Measurements from ENCODE around the gene KCNK7.
A peak's percentile ranks its signal among the peaks of the same experiment; 100 is the strongest.

Gene KCNK7

DNA sequence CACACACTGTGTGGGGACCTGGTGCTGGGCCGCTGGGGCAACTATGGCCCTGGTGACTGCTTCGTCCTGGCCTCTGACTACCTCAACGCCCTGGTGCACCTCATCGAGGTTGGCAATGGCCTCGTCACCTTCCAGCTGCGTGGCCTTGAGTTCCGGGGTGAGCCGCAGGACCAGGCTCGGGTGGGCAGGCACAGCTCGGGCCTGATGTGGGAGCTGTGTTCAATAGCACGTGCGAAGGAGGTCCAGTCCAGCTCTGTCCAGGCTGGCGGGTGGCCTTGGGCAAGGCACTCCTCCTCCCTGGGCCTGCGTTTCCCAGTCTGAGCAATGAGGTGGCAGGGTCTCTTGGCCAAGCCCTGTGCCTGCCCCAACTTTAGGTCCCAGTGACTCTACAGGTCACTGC, 34.0 kb upstream of the KCNK7 start:
- intact Hi-C loops (cut with DNase I) = loop anchor here (5.0 kb wide), 1 partner anchor 78 kb away; no protein-coding TSS in a partner anchor
- DNase-seq = no peak

DNA sequence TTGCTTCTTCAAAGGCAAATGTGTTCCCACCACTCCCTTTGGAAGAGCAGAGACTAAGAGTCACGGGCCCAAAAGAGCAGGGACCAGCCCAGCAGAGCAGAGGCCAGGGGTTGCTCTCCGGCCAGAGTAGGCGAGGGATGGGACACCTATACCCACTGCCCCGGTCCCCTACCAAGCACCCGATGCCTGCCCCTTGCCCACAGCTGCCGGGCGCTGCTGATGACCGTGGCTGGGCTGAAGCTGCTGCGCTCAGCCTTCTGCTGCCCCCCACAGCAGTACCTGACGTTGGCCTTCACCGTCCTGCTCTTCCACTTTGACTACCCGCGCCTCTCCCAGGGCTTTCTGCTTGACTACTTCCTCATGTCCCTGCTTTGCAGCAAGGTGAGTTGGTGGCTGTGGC, 31.6 kb upstream of the KCNK7 start:
- DNase-seq = no peak
- intact Hi-C loops (cut with DNase I) = loop anchor here (5.0 kb wide), 1 partner anchor 80 kb away; no protein-coding TSS in a partner anchor

DNA sequence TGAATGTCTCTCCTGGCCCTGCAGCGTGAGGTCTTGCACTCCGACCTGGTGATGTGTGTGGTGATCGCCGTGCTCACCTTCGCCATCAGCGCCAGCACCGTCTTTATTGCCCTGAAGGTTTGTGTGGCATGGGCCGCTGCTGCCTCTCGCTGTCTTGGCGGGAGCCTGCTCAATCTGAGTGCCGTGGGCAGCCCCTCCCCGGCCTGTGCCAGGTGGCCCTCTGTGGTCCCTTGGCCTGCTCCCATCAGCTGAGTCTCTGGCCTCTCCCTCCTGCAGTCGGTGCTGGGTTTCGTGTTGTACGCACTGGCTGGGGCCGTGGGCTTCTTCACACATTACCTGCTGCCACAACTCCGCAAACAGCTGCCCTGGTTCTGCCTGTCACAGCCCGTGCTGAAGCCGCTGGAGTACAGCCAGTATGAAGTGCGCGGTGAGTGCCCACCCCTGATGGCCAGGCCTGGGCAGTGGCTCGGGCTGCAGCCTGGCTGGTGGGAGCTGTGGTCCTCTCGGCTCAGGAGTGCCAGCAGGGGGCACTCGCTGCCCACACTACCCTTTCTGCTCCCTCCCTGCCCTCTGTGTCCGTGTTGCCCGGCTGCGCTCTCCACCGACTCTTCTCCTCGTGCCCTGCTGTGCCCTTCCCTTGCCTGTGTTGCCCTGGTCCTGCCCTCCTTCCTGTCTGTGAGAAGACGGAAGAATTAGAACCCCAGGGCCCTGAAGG, 30.2 kb upstream of the KCNK7 start:
- intact Hi-C loops (cut with DNase I) = loop anchor here (1.0 to 5.0 kb wide), 3 partner anchors 82 to 193 kb away; no protein-coding TSS in a partner anchor
- peak in 8 of 10 donors; percentile 63 to 96 (median 76) for DNase-seq

DNA sequence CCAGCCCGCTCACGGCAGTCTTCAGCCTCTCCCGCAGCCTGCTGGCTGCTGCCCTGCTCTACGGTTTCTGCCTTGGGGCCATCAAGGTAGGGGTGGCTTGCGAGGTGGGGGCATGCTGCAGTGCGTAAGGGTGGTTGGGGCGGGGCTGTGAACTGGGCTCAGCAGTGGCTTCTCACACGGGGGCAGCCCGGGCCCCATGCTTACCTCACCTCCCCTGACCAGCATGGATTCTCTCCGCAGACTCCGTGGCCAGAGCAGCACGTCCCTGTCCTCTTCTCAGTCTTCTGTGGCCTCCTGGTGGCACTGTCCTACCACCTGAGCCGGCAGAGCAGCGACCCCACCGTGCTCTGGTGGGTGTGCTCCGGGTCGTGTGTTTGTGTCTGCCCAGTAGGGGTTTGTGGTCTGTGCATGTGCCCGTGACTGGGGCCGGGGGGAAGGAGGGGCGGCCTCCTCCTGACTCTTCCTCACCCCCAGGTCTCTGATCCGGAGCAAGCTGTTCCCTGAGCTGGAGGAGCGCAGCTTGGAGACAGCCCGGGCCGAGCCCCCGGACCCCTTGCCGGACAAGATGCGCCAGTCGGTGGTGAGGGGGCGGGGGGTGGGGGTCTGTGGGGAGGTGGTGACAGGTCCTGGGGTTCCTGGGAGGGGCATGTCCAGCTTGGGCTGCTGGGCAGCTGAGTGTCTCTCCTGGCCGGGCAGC, 29.5 kb upstream of the KCNK7 start:
- intact Hi-C loops (cut with DNase I) = loop anchor here (5.0 kb wide), 1 partner anchor 82 kb away; no protein-coding TSS in a partner anchor
- no peak for DNase-seq

DNA sequence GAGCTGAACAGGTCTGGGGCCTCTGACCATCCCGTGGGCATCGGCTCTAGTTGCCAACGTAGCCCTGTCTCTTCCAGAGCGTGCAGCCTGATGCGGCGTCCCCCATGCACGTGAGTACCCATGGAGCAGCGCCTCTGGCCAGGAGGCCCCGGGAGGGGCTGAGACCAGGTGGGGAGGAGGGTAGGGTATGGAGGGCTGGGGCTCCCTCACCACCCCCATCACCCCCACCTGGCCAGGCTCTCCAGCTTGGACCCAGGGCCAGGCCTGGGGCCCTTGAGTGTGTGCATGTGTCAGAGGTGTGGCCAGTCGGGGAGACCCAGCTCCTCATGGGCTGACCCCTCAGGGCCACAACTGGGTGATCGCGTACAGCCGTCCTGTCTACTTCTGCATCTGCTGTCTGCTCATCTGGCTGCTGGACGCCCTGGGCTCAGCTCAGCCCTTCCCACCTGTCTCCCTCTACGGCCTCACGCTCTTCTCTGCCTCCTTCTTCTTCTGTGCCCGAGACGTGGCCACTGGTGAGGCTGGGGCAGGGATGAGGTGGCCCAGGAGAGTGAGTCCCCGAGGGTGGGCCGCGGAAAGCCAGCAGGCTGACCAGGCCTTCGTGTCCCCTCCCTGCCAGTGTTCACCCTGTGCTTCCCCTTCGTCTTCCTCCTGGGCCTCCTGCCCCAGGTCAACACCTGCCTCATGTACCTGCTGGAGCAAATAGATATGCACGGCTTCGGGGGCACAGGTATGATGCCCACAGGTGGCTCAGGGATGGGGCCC, 28.4 kb upstream of the KCNK7 start:
- intact Hi-C loops (cut with DNase I) = no loop called here
- no peak for DNase-seq

DNA sequence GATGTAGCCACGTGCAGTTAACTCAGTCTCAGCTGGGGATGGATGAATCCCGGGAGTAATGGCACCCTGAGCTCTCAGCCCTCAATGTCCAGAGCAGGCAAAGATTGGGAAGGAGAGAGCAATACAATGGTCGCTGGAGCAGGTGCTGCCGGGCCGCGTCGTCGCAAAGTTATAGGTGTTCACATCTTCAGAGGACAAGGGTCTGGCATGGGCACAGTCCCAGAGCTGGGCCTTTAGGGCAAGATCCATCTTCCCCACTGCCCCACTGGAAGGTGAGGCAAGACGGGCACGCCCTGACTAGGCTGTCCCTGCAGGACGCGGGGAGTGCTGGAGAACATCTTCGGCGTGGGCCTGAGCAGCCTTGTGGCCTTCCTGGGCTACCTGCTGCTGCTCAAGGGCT, 27.6 kb upstream of the KCNK7 start:
- intact Hi-C loops (cut with DNase I) = no loop called here
- no peak for DNase-seq

DNA sequence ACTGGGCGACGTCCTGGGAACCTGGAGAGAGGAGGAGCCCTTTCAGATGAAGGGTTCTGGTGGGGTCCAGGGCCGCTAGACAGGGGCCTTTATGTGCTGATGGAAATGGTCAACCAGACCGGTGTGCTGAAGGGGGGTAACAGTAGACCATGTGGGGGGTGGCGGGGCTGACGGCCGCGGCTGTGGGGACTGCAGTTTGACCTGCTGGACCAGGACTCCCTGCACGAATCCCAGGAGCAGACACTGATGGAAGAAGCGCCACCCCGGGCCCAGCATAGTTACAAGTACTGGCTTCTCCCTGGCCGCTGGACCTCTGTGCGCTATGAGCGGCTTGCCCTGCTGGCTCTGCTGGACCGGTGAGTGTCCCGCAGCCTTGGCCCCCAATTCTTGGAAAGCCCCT, 26.4 kb upstream of the KCNK7 start:
- intact Hi-C loops (cut with DNase I) = no loop called here
- DNase-seq = no peak

DNA sequence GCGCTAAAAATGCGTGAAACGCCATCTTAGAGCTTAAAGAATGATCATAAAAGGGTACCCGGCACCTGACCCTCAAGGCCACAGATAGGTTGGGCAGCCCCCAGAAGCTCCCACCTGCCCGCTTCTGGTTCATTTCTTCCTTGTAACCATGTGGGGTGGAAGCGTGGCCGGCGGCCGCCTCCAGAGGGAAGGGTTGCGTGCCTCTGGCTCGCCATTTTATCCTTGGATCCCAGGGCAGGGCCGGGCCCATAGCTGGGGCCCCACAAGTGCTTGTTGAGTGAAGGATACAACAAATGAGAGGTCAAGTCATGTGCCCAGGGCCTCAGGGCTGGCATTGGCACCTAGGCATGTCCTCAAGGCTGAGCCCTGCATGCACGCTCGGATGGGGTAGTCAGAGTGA, 25.9 kb upstream of the KCNK7 start:
- no peak for DNase-seq
- intact Hi-C loops (cut with DNase I) = no loop called here

DNA sequence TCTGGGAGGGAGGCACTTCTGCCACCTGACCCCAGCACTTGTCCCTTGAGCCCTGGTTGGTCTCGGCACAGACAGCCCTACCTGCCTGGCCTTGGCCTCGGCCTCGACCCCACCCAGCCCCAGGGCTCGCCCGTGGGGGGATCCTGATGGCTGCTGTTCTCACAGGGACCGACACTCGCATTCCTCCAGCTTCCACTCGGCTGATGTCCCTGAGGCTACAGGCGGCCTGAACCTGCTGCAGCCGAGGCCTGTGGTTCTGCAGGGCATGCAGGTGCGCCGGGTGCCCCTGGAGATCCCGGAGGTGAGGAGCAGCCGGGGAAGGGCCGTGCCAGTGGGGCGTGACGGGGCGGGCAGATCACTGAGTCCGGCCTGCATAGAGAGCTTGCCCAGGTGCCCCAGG, 25.1 kb upstream of the KCNK7 start:
- intact Hi-C loops (cut with DNase I) = no loop called here
- no peak for DNase-seq

DNA sequence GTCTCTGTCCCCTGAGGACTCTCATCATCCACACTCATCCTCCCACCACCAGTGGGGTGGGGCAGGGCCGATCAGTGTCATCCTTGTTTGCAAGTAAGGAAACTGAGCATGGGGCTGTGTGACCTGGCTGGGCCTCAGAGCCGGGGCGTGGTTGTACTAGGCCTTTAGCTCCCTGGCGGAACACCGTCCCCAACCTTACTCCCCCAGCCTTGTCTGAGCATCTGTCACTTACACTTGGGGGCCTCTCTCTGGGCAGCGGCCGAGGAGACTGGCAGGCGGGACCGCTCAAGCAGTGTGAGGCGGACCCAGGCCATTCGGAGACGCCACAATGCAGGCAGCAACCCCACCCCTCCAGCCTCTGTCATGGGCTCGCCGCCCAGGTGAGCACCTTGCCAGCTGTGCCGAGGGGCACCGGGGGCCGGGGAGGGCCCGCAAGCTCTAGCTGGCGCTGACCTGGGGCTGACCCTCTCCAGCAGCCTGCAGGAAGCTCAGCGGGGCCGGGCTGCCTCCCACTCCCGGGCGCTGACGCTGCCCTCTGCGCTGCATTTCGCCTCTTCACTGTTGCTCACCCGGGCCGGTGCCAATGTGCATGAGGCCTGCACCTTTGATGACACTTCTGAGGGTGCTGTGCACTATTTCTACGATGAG, 23.8 kb upstream of the KCNK7 start:
- no peak for DNase-seq
- intact Hi-C loops (cut with DNase I) = loop anchor here (5.0 kb wide), 1 partner anchor 33 kb away; no protein-coding TSS in a partner anchor

DNA sequence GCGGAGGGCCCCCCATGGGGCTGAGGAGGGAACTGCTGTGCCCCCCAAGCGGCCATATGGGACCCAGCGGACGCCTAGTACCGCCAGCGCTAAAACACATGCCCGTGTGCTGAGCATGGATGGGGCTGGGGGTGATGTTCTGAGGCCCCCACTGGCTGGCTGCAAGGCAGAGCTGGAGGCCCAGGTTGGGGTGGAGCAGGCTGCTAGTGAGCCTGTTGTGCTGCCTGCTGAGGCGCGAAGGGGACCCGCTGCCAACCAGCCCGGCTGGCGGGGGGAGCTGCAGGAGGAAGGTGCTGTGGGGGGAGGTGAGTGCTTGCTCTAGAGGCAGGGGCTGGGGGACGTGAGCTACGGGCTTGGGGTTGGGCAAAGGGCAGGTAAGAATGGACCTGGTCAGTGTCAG, 23.2 kb upstream of the KCNK7 start:
- DNase-seq = no peak
- intact Hi-C loops (cut with DNase I) = loop anchor here (5.0 kb wide), 1 partner anchor 34 kb away; no protein-coding TSS in a partner anchor

DNA sequence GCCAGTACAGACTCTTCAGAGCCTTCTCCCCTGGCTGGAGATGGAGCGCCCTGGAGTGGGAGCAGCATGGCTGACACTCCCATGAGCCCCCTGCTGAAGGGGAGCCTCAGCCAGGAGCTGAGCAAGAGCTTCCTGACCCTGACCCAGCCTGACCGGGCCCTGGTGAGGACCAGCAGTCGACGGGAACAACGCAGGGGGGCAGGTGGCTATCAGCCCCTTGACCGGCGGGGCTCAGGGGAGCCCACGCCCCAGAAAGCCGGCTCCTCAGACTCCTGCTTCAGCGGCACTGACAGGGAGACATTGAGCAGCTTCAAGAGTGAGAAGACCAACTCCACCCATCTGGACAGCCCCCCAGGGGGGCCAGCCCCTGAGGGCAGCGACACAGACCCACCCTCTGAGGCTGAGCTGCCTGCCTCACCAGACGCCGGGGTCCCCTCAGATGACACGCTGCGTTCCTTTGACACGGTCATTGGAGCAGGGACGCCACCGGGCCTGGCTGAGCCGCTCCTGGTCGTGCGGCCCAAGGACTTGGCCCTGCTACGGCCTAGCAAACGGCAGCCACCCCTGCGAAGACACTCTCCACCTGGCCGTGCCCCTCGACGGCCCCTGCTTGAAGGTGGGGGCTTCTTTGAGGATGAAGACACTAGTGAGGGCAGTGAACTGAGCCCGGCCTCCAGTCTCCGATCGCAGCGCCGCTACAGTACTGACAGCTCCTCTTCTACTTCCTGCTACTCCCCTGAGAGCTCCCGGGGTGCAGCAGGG, 22.6 kb upstream of the KCNK7 start:
- intact Hi-C loops (cut with DNase I) = loop anchor here (5.0 kb wide), 1 partner anchor 34 kb away; no protein-coding TSS in a partner anchor
- no peak for DNase-seq

DNA sequence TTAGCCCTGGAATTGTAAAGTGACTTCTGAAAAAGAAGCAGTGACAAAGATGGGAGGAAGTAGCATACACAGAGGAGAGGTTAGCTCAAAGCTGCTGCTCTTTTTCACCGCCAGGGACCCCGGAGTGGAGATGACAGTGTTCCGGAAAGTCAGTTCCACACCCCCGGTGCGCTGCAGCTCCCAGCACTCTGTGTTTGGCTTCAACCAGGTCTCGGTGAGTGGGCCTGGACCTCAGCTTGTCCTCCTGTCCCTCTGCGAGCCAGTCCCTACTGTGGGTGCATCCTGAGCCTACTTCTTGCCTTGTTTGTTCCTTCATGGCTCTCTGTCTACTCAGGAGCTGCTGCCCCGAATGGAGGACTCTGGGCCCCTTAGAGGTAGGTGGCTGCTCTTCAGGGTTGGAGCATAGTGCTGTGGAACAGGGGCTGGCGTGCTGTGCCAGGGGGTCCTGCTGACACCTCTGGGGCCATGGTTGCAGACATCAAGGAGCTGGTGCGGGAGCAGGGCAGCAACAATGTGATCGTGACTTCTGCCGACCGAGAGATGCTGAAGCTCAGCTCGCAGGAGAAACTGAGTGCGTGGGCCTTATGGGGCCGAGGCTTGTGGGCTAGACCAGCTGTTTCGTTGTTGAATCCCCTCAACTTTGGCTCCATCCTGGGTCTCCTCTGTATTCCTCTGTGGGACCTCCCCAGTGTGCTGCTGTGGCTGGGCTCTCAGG, 21.7 kb upstream of the KCNK7 start:
- no peak for DNase-seq
- intact Hi-C loops (cut with DNase I) = loop anchor here (5.0 kb wide), 1 partner anchor 35 kb away; no protein-coding TSS in a partner anchor

DNA sequence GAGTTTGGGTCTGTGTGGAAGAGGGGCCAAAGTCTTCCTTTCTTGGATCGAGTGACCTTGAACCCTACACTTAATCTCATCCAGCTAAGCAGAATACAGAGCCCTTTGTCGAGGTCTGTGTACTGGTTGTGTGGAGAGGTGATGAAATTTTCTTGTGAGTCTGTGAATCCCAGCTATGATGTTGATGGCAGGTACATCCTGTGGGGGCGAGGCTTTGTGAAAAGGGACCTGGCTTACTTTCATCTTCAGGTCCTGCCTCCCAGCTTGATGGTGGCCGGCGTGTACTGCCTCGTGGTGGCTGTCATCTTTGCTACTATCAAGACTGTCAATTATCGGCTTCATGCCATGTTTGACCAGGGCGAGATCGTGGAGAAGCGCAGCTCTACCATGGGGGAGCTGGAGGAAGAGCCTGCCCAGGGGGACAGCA, 21.0 kb upstream of the KCNK7 start:
- intact Hi-C loops (cut with DNase I) = loop anchor here (5.0 kb wide), 1 partner anchor 36 kb away; no protein-coding TSS in a partner anchor
- DNase-seq = no peak

DNA sequence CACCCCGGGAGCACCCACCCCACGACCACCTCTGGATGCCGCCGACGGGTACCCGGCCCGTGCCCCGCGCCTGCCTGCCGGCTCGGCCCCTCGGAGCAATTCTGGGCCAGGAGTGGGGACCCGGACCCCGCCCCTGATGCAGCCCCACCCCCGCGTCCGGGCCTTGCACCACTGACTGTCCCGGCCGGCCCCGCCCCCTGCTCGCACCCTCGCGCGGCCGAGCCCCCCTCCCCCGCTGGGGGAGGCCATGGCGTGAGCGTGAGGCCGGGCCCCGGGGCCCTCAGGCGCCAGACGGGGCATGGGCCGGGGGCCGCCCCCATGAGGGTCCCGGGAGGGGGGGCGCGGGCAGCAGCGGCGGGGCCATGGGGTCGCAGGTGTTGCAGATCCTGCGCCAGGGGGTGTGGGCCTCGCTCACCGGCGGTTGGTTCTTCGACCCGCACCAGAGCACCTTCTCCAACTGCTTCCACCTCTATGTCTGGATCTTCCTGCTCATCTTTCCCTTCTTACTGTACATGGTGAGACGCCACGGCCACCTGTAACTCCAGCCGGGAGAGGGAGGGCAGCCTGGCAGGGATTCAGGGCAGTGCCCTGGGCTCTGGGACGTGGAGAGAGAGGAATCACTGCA, 20.5 kb upstream of the KCNK7 start:
- no peak for DNase-seq
- intact Hi-C loops (cut with DNase I) = loop anchor here (2.0 to 5.0 kb wide), 3 partner anchors 36 to 47 kb away; partner anchors contain the start of gene RELA

DNA sequence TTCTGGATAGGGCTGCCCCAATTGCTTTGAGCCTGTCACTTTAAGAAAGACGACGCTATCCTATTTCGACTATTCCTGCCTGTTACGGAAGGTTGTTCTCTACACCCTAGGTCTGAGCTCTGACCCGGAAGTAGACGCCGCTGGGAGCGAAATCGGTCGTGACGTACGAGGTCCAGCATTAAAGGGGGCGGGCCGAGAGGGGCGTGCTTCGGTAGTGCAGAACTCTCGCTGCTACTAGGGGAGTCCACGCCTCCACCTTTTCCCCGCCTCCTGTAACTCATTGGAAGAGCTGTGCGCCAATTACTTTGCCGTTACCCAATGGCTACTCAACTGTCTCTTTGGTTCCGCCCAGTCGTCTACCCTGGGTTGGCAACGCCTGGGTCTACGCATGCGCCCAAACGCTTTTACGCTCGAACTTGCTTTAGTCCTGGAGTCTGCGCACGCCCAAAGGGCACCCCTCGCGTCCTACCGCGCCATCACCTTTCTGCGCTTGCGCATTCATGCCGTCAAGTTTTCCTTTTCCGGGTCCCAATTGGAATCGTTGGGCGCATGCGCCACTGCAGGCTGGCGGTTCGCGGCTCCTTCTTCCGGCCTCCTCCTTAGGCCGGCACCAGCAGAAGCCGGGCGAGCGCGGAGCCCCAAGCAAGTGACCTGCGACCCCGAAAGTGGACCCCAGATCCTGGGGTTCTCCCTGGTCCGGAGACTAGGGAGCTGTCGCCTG, 19.8 kb upstream of the KCNK7 start, which contains the start of gene PCNX3:
Gene PCNX3, plus strand, starts transcription at position 548 of the 721 bp plus-strand sequence. CDS start 536 bp downstream, outside the sequence.
- intact Hi-C loops (cut with DNase I) = loop anchor here (2.0 to 5.0 kb wide), 3 partner anchors 37 to 47 kb away; partner anchors contain the start of gene RELA
- DNase-seq = peak; percentile 100

DNA sequence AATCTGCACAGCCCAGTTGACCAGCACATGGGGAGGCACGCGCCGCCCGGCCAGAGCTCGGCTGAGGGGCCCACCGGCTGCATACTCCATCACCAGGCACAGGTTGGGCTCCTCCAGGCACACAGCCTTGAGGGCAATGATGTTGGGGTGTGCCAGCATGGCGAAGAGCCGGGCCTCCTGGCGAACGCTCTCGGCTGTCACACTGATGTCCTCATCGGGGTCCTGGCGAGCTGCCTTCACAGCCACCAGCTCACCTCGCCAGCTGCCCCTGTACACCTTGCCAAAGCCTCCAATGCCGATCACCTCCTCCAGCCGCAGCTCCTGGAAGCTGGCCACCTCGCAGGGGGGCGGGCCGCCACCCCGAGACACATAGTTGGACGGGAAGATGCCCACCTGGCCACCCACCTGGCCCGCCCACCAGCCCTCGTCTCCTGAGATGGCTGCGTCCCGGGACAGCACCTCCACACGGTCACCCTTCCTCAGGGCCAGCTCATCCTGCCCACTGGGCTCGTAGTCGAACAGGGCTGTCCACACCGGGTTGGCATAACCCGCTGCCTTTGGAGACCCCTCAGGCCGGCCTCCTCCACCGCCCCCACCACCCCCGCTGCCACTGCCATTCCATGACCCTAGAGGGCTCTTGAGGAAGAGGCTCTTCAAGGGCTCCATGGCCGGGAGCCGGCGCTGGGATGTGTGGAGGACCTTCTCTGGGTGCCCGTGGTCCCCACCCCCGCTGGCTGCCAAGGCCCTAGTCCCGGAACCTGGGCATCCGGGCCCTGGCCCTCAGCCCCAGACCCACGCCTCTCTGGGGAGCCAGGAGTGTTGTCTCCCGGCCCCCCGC, 17.7 kb upstream of the KCNK7 start:
- intact Hi-C loops (cut with DNase I) = no loop called here
- peak in 2 of 10 donors; percentile 31 to 89 for DNase-seq
